ENCODE measurements around the gene PLIN5.

PLIN5 gene

DNA sequence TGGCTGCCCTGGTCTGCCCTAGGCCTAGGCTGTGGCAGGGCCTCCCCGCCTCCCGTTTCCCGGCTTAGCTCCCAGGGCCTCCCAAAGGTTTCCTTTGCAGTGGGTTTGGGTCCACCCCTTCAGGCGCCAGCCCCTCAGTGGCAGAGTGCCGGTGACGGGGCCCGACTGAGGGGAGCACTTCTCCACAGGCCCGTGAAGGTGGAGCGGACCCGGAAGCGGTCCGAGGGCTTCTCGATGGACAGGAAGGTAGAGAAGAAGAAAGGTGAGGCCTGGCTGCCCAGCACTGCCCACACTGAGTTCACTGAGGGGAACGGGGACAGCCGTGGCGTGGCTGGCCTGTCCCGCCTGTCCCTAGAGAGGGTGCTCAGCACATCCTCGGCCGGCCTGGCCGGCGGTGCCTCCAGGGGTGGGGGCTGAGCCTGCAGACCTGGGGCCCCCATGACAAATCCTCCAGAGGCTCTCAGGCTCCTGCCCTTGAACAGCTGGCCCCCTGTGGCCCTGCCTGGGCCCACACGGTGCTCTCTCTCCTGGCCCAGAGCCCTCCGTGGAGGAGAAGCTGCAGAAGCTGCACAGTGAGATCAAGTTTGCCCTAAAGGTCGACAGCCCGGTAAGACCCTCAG is 37.1 kb downstream of the PLIN5 start:
- no peaks in the 10 kb centered on the region for H3K4me1 Mint-ChIP-seq
- no peaks in the 10 kb centered on the region for H3K9me3 Mint-ChIP-seq
- no peaks in the 10 kb centered on the region for H3K27me3 Mint-ChIP-seq
- H3K27ac Mint-ChIP-seq, result no peak overlapping the region
- no peaks in the 10 kb centered on the region for H3K36me3 Mint-ChIP-seq
- no peak overlapping the region for H3K4me3 Mint-ChIP-seq

DNA sequence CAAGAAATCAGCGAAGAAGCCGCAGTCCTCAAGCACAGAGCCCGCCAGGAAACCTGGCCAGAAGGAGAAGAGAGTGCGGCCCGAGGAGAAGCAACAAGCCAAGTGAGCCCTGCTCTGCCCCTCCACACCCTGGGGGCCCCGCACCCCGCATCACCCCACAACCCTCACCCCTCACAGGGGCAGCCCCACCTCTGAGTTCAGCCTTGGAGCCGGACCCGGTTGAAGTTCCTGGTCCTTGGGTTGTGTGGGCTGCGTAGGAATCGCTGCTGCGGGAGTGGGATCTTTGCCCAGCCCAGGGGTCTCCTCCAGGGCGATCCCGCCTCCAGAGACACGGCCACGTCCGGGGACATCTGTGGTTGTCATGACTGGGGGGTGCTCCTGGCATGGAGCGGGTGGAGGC is 38.7 kb downstream of the PLIN5 start:
- no peaks in the 10 kb centered on the region for H3K4me1 Mint-ChIP-seq
- H3K36me3 Mint-ChIP-seq, result no peaks in the 10 kb centered on the region
- no peak overlapping the region for H3K4me3 Mint-ChIP-seq
- no peaks in the 10 kb centered on the region for H3K9me3 Mint-ChIP-seq
- H3K27me3 Mint-ChIP-seq, result no peaks in the 10 kb centered on the region
- H3K27ac Mint-ChIP-seq, result no peak overlapping the region

DNA sequence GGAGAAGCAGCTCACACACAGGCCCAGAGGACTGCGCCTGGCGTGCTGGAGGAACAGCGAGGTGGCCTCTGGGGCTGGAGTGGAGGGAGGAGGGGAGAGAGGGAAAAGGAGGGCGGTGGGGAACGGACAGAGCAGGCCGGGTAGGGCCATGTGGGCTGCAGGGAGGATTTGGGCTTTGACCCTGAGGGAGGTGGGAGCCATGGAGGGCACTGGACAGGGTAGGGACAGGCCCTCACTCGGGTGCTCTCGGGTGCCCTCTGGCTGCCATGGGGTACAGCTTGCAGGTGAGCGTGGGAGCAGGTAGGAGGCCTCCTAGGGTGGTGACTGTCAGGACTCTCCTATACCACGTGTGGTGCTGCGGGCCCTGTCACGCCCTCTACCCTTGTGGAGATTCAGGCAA is 39.6 kb downstream of the PLIN5 start:
- no peaks in the 10 kb centered on the region for H3K27me3 Mint-ChIP-seq
- no peak overlapping the region for H3K27ac Mint-ChIP-seq
- peaks cover 1% of the 10 kb centered on the region for H3K36me3 Mint-ChIP-seq
- H3K4me3 Mint-ChIP-seq, result no peak overlapping the region
- no peaks in the 10 kb centered on the region for H3K4me1 Mint-ChIP-seq
- H3K9me3 Mint-ChIP-seq, result no peaks in the 10 kb centered on the region

DNA sequence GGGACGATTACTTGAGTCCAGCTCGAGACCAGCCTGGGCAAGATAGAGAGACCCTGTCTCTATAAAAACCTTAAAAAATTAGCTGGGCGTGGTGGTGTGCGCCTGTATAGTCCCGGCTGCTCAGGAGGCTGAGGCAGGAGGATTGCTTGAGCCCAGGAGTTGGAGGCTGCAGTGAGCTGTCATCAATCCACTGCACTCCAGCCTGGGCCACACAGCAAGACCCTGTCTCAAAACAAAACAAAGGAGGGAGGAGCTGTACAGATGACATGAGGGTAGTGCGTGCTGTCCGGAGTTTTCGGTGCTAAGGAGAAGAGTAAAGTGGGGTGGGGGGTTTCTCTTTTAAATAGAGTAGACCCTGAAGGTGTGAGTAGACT is 40.3 kb downstream of the PLIN5 start:
- Mint-ChIP-seq H3K36me3 (peaks cover 4% of the 10 kb centered on the region), H3K27me3 (no peaks in the 10 kb centered on the region), H3K27ac (no peak overlapping the region), H3K9me3 (no peaks in the 10 kb centered on the region), H3K4me1 (no peaks in the 10 kb centered on the region), H3K4me3 (no peak overlapping the region)

DNA sequence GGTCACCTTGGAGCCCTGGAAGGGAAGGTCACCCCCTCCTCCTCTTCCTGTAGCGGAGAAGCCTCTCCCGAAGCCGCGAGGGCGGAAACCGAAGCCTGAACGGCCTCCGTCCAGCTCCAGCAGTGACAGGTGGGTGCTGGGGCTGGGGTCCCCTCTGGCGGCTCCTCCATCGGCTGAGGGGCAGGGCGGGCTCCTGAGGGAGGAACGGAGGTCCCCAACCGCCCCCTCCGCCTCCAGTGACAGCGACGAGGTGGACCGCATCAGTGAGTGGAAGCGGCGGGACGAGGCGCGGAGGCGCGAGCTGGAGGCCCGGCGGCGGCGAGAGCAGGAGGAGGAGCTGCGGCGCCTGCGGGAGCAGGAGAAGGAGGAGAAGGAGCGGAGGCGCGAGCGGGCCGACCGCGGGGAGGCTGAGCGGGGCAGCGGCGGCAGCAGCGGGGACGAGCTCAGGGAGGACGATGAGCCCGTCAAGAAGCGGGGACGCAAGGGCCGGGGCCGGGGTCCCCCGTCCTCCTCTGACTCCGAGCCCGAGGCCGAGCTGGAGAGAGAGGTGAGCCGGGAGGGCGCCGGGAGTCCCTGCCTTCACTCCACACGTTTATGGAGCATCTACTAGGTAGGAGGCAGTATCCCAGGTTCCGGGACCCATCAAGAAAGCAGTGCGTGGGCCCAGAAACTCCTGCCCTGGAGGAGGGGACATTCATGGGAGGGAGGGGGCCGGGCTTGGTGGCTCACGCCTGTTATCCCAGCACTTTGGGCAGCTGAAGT is 40.9 kb downstream of the PLIN5 start:
- Mint-ChIP-seq H3K4me1 (no peaks in the 10 kb centered on the region), H3K4me3 (no peak overlapping the region), H3K27ac (no peak overlapping the region), H3K36me3 (peaks cover 4% of the 10 kb centered on the region), H3K9me3 (no peaks in the 10 kb centered on the region), H3K27me3 (no peaks in the 10 kb centered on the region)

DNA sequence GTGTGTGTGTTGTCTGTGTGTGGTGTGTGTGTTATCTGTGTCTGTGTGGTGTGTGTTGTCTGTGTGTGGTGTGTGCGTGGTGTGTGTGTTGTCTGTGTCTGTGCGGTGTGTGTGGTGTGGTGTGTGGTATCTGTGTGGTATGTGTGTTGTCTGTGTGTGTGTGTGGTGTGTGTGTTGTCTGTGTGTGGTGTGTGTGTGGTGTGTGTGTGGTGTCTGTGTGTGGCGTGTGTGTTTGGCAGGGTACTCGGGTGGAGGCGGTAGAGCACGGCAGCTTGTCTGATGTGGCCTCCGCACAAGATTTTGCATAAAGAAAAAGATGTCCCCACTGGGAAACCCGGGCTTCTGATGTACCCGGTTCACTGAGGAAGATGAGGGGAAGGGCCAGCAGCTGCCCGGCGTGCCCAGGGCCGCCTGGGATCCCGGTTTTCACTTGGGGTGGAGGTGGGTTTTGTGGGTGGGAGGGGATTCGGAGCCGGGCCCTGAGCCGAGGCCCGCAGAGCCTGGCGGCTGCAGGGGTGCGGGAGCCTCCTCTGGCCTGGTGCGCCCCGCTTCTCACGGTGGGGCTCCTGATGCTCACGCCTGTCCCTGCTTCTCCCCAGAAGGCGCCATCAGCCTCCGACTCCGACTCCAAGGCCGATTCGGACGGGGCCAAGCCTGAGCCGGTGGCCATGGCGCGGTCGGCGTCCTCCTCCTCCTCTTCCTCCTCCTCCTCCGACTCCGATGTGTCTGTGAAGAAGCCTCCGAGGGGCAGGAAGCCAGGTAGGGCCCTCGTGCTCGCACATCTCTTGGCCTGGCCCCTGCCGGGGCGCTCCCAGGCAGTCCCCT is 41.7 kb downstream of the PLIN5 start:
- Mint-ChIP-seq H3K36me3 (peaks cover 4% of the 10 kb centered on the region), H3K27me3 (no peaks in the 10 kb centered on the region), H3K27ac (no peak overlapping the region), H3K4me3 (no peak overlapping the region), H3K4me1 (no peaks in the 10 kb centered on the region), H3K9me3 (no peaks in the 10 kb centered on the region)

DNA sequence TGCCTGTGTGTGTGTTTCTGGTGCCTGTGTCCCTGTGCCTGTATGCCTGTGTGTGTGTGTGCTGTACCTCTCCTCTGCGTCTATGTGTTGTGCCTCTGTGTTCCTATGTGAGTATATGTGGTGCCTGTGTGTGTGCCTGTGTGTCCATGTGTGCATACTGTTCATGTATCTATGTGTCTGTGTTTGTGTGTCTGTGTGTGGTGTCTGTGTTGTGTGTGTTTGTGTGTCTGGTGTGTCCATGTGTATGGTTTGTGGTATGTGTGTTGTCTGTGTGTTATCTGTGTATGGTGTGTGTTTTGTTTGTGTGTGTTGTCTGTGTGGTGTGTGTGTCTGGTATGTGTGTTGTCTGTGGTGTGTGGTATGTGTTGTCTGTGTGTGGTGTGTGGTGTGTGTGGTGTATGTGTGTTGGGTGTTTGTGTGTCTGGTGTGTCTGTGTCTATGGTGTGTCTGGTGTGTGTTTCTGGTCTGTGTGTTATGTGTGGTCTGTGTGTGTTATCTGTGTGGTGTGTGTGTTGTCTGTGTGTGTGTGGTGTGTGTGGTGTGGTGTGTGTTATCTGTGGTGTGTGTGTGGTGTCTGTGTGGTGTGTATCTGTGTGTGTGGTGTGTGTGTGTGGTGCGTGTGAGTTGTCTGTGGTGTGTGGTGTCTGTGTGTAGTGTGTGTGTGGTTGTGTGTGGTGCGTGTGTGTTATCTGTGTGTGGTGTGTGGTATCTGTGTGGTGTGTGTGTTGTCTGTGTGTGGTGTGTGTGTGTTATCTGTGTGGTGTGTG is 42.5 kb downstream of the PLIN5 start:
- H3K9me3 Mint-ChIP-seq, result no peaks in the 10 kb centered on the region
- H3K27ac Mint-ChIP-seq, result no peak overlapping the region
- peaks cover 4% of the 10 kb centered on the region for H3K36me3 Mint-ChIP-seq
- H3K27me3 Mint-ChIP-seq, result no peaks in the 10 kb centered on the region
- H3K4me3 Mint-ChIP-seq, result no peak overlapping the region
- H3K4me1 Mint-ChIP-seq, result no peaks in the 10 kb centered on the region

DNA sequence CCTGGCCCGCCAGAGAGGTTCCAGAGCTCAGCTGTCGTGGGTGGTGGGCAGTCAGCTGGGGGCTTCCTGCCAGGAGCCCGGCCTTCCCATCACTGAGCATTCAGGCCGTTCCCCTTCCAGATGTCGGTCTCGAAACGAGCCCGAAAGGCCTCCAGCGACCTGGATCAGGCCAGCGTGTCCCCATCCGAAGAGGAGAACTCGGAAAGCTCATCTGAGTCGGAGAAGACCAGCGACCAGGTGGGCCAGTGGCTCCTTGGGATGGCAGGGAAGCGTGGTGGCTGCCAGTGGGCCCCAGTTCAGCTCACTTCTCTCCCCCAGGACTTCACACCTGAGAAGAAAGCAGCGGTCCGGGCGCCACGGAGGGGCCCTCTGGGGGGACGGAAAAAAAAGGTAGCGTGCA is 43.6 kb downstream of the PLIN5 start:
- H3K9me3 Mint-ChIP-seq, result no peaks in the 10 kb centered on the region
- no peaks in the 10 kb centered on the region for H3K27me3 Mint-ChIP-seq
- H3K36me3 Mint-ChIP-seq, result peaks cover 4% of the 10 kb centered on the region
- no peak overlapping the region for H3K4me3 Mint-ChIP-seq
- H3K27ac Mint-ChIP-seq, result no peak overlapping the region
- no peaks in the 10 kb centered on the region for H3K4me1 Mint-ChIP-seq

DNA sequence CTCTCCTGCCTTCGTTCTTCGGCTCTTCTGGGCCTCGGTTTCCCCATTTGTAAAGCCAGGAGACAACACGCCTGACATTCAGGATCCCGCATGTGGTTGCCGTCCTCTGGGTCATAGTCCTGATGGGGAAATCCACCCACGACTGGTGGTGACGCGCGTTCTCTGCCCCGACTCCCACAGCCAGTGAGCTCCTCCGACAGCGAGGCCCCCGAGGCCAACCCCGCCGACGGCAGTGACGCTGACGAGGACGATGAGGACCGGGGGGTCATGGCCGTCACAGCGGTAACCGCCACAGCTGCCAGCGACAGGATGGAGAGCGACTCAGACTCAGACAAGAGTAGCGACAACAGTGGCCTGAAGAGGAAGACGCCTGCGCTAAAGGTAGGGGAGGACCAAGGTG is 46.5 kb downstream of the PLIN5 start:
- H3K9me3 Mint-ChIP-seq, result no peaks in the 10 kb centered on the region
- no peak overlapping the region for H3K4me3 Mint-ChIP-seq
- no peaks in the 10 kb centered on the region for H3K4me1 Mint-ChIP-seq
- no peak overlapping the region for H3K27ac Mint-ChIP-seq
- H3K27me3 Mint-ChIP-seq, result no peaks in the 10 kb centered on the region
- peaks cover 8% of the 10 kb centered on the region for H3K36me3 Mint-ChIP-seq

DNA sequence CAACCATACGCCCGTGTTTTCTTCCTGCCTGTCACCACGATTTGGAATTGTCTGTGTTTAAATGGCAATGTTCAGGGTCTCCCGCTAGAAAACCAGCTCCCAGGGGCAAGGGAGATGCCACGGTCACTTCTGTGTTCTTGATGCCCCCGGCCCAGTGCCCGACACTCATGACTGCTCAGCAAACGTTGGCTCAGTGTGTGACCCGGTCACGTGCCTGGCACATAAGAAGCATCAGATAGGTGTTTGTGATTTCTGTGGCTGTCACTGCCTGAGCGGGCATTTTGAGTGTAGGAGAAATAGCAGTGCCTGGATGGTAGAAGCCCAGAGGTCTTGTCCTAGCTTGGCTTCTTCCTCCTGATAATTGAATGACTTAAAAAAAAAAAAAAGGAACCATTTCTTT is 47.5 kb downstream of the PLIN5 start:
- Mint-ChIP-seq H3K27ac (no peak overlapping the region), H3K9me3 (no peaks in the 10 kb centered on the region), H3K36me3 (peaks cover 10% of the 10 kb centered on the region), H3K27me3 (no peaks in the 10 kb centered on the region), H3K4me1 (no peaks in the 10 kb centered on the region), H3K4me3 (no peak overlapping the region)

DNA sequence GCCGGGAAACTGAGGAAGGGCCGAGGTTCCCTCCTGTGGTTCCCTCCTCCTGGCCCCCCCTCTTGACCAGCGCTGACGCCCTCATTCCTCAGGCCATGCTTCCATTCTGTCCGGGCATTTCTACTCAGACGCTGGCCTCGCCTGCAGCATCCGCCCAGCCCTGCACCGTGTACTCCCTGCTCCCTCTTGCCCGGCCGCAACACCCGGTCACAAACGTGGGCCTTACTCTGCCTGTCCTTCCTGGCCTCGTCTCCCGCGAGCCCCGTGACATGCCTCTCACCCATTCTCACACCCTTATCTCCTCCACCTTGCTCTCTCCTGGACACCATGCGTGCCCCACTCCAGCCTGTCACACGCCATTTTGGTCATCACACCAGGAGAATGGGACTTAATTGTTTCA is 51.6 kb downstream of the PLIN5 start:
- Mint-ChIP-seq H3K4me1 (no peaks in the 10 kb centered on the region), H3K9me3 (no peaks in the 10 kb centered on the region), H3K36me3 (peaks cover 6% of the 10 kb centered on the region)

DNA sequence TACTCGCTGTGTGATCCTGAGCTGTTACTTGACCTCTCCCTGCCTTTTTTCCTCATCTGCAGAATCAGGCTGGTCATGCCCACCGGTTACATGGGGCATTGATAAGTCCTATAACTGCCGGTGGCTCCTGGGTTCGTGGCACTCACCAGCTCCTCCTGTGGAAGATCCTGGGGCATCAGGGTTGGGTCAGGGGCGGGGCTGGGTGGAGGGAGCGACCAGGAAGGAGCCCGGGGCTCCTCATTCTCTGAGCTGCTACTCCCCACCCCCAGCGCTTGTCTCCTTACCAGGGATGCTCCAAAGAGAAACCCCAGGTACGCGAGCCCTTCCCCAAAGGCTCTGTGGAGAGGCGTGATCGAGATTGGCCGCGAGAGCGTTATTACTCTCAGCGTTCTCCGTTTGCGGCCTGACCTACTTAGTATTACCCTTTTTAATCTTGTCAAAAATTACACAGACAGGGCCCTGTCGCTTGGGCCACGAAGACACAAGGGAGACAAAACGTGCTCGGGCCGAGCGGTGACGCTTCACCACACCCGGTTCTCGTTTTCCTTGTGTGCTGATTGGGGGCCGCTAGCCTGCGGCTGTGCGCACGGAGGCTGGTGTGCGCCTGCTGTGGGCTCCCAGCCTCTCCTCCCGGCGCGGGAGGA is 52.2 kb downstream of the PLIN5 start:
- Mint-ChIP-seq H3K4me1 (no peaks in the 10 kb centered on the region), H3K27ac (no peak overlapping the region), H3K4me3 (no peak overlapping the region), H3K9me3 (no peaks in the 10 kb centered on the region), H3K36me3 (peaks cover 6% of the 10 kb centered on the region), H3K27me3 (no peaks in the 10 kb centered on the region)

More for the DNA sequence above, 51.6 kb downstream of the PLIN5 start:
- no peak overlapping the region for H3K27ac Mint-ChIP-seq
- H3K27me3 Mint-ChIP-seq, result no peaks in the 10 kb centered on the region
- no peak overlapping the region for H3K4me3 Mint-ChIP-seq

DNA sequence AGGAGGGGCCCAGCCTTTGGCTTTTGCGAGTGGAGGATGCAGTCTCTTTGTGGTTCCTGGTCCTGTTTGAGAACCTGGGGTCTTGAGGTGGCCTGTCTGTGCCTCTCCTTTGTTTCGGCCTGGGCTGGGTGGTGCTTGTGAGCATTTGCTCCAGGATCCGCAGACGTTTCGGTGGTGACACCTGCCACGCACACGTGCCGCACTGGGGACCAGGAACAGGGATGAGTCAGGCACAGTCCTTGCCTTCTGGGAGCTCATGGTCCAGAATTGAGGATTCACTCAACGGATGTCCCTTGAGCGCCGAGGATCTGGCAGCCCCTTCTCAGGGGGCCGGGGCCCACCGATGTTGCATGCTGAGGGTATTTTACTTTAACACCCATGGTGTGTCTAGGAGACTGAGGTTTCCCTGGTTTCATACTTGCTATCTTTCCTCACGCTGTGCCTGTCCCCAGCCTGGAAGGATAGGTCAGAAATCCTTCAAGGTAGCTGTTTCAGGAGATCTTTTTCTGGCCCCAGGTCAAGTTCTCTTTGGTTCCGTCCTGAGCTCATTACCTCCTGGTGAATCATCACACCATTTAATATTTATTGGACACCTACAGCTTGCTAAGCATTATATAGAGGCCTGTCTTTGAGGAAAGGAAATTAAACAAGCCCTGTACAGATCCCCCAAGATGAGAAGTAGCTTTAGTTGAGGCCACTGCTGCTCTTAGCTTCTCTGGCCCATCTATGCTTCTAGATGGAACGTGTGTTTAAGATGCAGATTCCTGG is 57.8 kb downstream of the PLIN5 start:
- Mint-ChIP-seq H3K27me3 (no peaks in the 10 kb centered on the region), H3K4me3 (no peak overlapping the region), H3K36me3 (peaks cover 1% of the 10 kb centered on the region), H3K4me1 (peaks cover 18% of the 10 kb centered on the region), H3K27ac (no peak overlapping the region), H3K9me3 (no peaks in the 10 kb centered on the region)

DNA sequence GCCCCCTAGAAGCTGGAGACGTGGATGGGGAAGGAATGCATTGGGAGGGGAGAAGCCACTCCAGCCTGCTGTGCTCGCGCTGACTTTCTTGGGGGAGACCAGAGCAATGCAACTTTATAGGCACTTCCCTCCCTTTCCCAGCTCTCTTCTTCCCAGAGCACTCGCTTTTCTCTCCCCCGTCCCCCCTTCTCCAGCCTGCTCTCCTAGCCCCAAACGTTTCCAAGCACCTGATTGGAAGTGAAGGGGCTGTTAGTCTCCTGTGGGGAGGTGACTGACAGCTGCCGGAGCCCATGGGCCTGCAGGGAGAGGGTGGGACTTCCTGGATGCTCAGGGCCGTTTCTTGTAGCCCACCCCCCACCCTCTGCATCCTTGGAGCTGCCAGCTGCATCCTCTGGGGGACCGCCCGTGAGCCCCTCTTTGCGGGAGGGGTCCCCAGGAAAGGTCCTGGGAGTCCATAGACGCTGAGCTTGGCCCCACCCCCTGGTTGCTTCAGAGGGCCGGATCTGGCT is 60.5 kb downstream of the PLIN5 start:
- Mint-ChIP-seq H3K4me3 (peak overlapping the region; percentile 69), H3K4me1 (peaks cover 23% of the 10 kb centered on the region), H3K36me3 (peaks cover 1% of the 10 kb centered on the region), H3K27me3 (no peaks in the 10 kb centered on the region), H3K27ac (no peak overlapping the region), H3K9me3 (no peaks in the 10 kb centered on the region)
